SIG-M5 (cell line): Measurements from ENCODE around the gene MACO1.
A peak's percentile ranks its signal among the peaks of the same experiment; 100 is the strongest.
"Not testable (repeated sequence)": the region's sequence is repeated elsewhere in the genome, so short reads cannot be mapped to it uniquely, and the experiment has no call there.

ENCODE experiments used
- DNase-seq: peaks from one replicate; lab custom pipeline; 2025; lab: John Stamatoyannopoulos, UW

The MACO1 gene

DNA sequence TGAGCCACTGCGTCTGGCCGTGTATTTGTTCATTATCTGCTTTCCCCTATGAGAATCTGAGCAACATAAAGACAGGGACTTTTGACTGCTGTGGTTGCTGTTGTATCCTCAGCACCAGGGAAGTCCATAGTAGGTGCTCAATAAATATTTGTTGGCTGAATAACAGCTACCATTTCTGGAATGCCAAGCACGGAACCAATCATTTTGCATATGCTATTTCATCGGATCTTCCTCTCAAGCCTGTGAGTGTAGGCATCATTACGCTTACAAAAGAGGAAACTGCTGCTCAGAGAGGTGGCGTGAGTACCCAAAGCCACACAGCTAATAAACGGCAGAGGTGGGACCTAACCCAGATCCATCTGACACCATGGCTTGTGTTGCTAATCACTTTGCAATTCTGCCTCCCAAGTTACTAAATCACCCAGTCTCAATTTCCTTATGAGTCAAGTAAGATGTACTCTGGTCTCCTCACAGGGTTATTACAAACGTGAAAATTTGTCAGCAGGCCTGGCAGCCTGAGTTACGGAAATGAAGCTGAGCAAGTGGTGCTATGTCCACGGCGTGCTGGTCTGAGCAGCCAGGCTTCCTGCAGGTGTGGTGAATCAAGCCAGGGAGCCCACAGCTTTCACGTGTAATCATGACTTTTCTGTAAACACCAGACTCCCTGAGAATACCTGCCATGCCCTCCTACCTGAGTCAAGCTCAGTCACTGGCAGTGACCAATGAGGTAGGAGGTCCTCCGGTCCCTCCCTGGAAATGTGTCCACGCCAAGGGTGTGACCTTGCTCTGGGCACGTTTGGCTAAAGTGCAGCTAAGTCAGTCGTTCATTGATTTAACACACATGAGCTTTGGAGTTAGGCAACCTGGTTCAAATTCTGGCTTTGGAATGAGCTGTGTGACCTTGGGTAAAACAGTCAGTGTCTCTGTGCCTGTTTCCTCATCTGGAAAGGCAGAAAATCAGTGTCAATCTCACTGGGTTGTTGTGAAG lies 5.3 kb upstream of the MACO1 start:
- no peak for DNase-seq

DNA sequence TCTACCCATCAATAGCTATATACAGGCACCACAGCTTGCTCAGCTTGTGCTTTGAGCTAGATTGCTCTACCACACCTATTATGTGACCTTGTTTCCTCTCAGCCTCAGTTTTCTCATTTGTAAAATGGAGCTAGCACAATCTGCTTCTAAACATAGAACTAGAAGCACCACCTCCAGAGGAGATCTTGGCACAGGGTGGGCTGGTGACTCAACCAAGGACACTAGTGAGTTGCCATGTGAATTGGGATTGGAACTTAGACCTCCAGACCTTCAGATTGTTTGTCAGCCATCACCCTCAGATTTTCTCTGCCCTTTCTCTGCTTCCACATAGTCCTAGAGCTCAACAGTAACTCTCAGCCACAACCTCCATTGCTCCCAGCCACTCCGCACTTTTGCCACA lies 3.0 kb upstream of the MACO1 start:
- DNase-seq, result no peak

DNA sequence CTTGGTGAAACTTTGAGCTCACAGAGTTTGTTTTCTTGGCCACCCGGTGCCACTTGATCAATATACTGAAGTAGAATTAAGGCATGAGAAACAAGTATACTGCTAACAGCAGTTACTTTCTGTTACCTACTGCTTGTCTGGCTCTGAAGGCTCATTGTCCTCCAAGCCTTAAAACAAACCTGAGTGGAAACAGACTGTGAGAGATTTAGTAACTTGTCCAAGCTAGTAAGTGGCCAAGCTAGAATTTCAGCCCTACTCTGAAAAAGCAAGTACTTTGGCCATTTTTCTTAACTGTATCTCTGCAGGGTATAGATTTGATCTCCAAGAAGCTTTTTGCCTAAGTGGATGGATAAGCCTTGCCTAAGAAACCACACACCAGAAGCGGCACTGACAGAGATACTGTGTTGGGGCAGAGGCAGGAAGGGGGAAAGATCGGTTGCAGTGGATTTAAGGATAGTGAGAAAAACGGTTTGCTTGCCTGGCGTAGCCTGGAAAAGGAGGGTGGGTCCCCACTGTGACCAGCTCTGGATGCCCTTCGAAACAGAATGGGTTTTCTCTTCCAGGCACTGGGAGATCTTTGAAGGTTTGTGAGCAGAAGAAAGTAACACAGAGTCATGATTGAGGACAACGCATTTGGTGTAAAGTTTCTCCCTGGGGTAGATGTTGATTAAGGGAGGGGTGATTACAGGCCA lies 2.1 kb upstream of the MACO1 start:
- DNase-seq, result no peak

- no peak for DNase-seq
These were observed 527 bp downstream of the MACO1 start for GRCh38 chr1:25430967-25431881.

GRCh38 chr1:25431955-25432719 lies 1.4 kb downstream of the MACO1 start:
- no peak for DNase-seq

DNA sequence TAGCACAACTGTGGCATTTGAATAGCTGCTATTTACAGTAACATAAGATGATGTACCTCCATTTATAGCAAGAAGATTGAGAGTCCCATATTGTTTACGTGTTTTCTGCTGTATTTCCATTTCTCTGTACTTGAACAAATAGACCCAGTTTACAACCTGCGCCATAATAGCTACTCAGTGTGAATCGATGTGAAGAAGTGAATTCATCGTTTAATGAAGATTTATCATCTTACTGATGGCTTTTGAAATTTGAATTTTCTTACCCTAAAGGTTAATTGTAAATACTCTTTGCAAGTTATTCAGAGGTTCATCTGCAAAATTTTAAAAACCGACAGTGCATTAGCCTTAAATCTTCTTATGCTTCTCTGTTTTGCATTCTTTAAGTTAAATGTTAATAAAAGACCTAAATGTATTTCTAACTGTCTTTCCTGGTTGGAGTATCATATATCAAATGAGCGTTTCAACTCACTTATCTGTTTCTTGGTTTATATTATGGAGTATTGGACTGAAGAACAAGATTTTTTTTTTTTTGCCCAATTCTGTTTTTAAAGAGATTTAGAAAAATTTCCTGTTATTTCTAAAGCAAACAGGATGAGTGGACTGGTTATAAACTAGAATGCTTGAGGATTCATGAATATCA lies 2.2 kb downstream of the MACO1 start:
- no peak for DNase-seq

GRCh38 chr1:25433389-25434186 lies 2.9 kb downstream of the MACO1 start:
- no peak for DNase-seq

- DNase-seq, result no peak
These were observed 4.9 kb downstream of the MACO1 start for GRCh38 chr1:25435397-25436108.

GRCh38 chr1:25437672-25438071 lies 7.0 kb downstream of the MACO1 start:
- DNase-seq, result no peak

- no peak for DNase-seq
These were observed 8.6 kb downstream of the MACO1 start for GRCh38 chr1:25439287-25439686.

GRCh38 chr1:25442178-25442577 lies 11.5 kb downstream of the MACO1 start:
- no peak for DNase-seq

GRCh38 chr1:25443030-25443699 lies 12.5 kb downstream of the MACO1 start:
- no peak for DNase-seq

- not testable (repeated sequence) for DNase-seq
These were observed 13.9 kb downstream of the MACO1 start for GRCh38 chr1:25444604-25445003.

- DNase-seq, result no peak
These were observed 15.4 kb downstream of the MACO1 start for GRCh38 chr1:25445993-25446538.

GRCh38 chr1:25447547-25447946 lies 16.9 kb downstream of the MACO1 start:
- DNase-seq, result no peak

- no peak for DNase-seq
These were observed 20.2 kb downstream of the MACO1 start for GRCh38 chr1:25450891-25451290.

GRCh38 chr1:25451908-25452307 lies 21.2 kb downstream of the MACO1 start:
- no peak for DNase-seq

DNA sequence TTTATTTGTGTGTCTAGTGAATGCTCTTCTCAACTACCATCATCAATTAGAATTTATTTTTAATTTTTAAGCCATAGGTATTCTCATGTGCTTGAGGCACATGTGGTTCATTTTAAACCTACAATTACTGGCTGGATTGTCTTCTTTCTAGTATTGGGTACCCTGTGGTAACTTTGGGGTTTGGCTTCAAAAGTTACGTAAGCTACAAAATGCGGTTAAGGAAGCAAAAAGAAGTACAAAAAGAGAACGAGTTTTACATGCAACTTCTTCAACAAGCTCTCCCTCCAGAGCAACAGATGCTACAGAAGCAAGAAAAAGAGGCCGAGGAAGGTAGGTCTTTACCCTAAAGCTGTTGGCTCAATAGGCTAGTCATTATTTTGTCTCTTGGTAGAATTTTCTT lies 25.8 kb downstream of the MACO1 start:
- DNase-seq, result peak; percentile 47
